SK-N-SH treated with all-trans-retinoic acid at 6 μM for 48 hours (cell line): ENCODE results near the gene CTDSP1.

Experiments
- ARNTL ChIP-seq: fragments of 450-650 bp; formaldehyde crosslinking; IDR thresholded peaks from 2 replicates; pipeline ENCODE4 v1.5.0; 2020; ENCODE audit warnings: low read depth, mild to moderate bottlenecking, moderate library complexity, borderline replicate concordance
- CREB5 ChIP-seq: fragments of 250-450 bp; sonication (Bioruptor Pico); IDR thresholded peaks from 2 replicates; pipeline ENCODE4 v1.5.1; 2020; ENCODE audit warnings: low read depth, mild to moderate bottlenecking, moderate library complexity
- ESRRG ChIP-seq: fragments of 250-450 bp; sonication (Bioruptor Pico); IDR thresholded peaks from 2 replicates; pipeline ENCODE4 v1.6.1; 2021; ENCODE audit warnings: mild to moderate bottlenecking
- PATZ1 ChIP-seq: fragments of 250-450 bp; sonication (Bioruptor Pico); IDR thresholded peaks from 2 replicates; pipeline ENCODE4 v1.8.0; 2020; ENCODE audit warnings: mild to moderate bottlenecking, moderate library complexity, borderline replicate concordance
- POU6F1 ChIP-seq: fragments of 250-450 bp; sonication (Bioruptor Pico); IDR thresholded peaks from 2 replicates; pipeline ENCODE4 v1.8.0; 2021; ENCODE audit warnings: low read depth, mild to moderate bottlenecking, moderate library complexity, borderline replicate concordance
- RARB ChIP-seq: fragments of 250-450 bp; sonication (Bioruptor Pico); IDR thresholded peaks from 2 replicates; pipeline ENCODE4 v1.8.0; 2021; ENCODE audit warnings: mild to moderate bottlenecking, moderate library complexity
- TOX ChIP-seq: fragments of 250-450 bp; sonication (Bioruptor Pico); IDR thresholded peaks from 2 replicates; pipeline ENCODE4 v1.8.0; 2021; ENCODE audit warnings: mild to moderate bottlenecking, moderate library complexity, borderline replicate concordance
- ZFP3 ChIP-seq: fragments of 250-450 bp; sonication (Bioruptor Pico); IDR thresholded peaks from 2 replicates; pipeline ENCODE4 v1.5.0; 2020; ENCODE audit warnings: mild to moderate bottlenecking, moderate library complexity
- ZNF565 ChIP-seq: fragments of 450-650 bp; formaldehyde crosslinking; conservative IDR thresholded peaks from 2 replicates; pipeline ENCODE4 v1.5.0; 2020; ENCODE audit warnings: low read depth, mild to moderate bottlenecking, moderate library complexity
- ZNF8 ChIP-seq: fragments of 450-650 bp; formaldehyde crosslinking; IDR thresholded peaks from 2 replicates; pipeline ENCODE4 v1.5.0; 2020; ENCODE audit warnings: mild to moderate bottlenecking, moderate library complexity
- TF ChIP-seq, protein P1 (sequence below): fragments of 250-450 bp; sonication (Bioruptor Pico); IDR thresholded peaks from 2 replicates; pipeline ENCODE4 v1.5.0; 2020; ENCODE audit warnings: mild to moderate bottlenecking, moderate library complexity
- TF ChIP-seq, protein P2 (sequence below): fragments of 250-450 bp; sonication (Bioruptor Pico); IDR thresholded peaks from 2 replicates; pipeline ENCODE4 v1.5.1; 2021; ENCODE audit warnings: mild to moderate bottlenecking, moderate library complexity

DNA sequence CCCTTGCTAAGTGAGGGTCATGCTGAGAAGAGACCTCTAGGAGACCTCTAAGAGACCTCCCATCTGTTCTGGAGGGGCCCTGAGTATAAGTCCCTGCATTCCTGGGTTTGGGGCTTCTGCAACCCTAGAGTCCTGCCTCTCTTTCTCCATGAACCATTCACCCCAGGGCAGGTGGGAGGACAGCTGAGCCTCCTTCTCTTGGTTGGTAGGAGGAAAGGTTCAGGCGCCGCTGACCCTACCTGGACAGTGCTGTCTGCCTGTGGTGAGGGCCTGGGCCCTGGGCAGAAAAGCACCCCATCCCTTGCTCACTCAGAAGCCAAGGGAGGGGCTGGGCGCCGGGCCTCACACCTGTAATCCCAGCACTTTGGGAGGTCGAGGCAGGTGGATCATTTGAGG, 18.7 kb downstream of the CTDSP1 start:
- no peak for TF ChIP-seq ESRRG (CRISPR knock-in tag)
- TF ChIP-seq ZNF565 (CRISPR knock-in tag): no peak
- no peak for TF ChIP-seq POU6F1 (CRISPR knock-in tag)
- TF ChIP-seq RARB (CRISPR knock-in tag): no peak
- TF ChIP-seq PATZ1 (CRISPR knock-in tag): no peak
- no peak for TF ChIP-seq ZFP3
- TF ChIP-seq ZNF8 (CRISPR knock-in tag): no peak
- no peak for TF ChIP-seq ARNTL (CRISPR knock-in tag)
- TF ChIP-seq, protein P1, sequence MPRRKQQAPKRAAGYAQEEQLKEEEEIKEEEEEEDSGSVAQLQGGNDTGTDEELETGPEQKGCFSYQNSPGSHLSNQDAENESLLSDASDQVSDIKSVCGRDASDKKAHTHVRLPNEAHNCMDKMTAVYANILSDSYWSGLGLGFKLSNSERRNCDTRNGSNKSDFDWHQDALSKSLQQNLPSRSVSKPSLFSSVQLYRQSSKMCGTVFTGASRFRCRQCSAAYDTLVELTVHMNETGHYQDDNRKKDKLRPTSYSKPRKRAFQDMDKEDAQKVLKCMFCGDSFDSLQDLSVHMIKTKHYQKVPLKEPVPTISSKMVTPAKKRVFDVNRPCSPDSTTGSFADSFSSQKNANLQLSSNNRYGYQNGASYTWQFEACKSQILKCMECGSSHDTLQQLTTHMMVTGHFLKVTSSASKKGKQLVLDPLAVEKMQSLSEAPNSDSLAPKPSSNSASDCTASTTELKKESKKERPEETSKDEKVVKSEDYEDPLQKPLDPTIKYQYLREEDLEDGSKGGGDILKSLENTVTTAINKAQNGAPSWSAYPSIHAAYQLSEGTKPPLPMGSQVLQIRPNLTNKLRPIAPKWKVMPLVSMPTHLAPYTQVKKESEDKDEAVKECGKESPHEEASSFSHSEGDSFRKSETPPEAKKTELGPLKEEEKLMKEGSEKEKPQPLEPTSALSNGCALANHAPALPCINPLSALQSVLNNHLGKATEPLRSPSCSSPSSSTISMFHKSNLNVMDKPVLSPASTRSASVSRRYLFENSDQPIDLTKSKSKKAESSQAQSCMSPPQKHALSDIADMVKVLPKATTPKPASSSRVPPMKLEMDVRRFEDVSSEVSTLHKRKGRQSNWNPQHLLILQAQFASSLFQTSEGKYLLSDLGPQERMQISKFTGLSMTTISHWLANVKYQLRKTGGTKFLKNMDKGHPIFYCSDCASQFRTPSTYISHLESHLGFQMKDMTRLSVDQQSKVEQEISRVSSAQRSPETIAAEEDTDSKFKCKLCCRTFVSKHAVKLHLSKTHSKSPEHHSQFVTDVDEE (CRISPR knock-in tag): no peak
- TF ChIP-seq TOX: no peak
- TF ChIP-seq, protein P2, sequence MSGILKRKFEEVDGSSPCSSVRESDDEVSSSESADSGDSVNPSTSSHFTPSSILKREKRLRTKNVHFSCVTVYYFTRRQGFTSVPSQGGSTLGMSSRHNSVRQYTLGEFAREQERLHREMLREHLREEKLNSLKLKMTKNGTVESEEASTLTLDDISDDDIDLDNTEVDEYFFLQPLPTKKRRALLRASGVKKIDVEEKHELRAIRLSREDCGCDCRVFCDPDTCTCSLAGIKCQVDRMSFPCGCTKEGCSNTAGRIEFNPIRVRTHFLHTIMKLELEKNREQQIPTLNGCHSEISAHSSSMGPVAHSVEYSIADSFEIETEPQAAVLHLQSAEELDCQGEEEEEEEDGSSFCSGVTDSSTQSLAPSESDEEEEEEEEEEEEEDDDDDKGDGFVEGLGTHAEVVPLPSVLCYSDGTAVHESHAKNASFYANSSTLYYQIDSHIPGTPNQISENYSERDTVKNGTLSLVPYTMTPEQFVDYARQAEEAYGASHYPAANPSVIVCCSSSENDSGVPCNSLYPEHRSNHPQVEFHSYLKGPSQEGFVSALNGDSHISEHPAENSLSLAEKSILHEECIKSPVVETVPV: no peak
- TF ChIP-seq CREB5: no peak
